Measurements from ENCODE around the gene ARF6. TPM values are rescaled to one million over a fixed set of nuclear protein-coding genes. Genes with fewer than 3 reads are reported as not detected.

Gene ARF6
- total and polyA plus RNA-seq, 9 of the 15 experiments (the other 6 are each of a cell fraction or from before 2014, with no cell fraction given), result 15.3 to 35.2 (median 24.9) TPM

DNA sequence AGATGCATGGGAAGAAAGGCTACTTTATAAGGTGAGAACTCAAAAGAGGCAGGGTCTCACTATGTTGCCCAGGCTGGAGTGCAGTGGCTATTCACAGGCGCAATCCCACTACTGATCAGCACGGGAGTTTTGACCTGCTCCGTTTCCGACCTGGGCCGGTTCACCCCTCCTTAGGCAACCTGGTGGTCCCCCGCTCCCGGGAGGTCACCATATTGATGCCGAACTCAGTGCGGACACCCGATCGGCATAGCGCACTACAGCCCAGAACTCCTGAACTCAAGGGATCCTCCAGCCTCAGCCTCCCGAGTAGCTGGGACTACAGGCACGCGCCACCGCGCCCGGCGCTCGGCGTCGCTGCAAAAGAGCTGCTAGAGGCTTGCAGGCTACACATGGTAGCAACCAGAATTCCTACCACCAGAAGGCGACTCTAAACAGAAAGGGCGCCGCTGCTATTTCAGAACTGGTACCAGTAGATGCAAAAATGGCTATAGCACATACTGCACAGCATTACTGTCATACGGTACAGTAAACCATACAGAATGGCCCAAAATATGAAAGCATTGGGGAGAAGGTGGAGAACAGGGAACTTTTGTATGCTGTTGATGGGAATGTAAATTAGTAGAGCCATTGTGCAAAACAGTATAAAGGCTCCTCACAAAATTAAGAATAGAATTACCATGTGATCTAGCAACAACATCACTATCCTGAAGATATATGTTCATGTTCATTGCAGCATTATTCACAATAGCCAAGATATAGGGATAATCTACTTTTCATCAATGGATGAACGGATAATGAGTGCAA lies 39.1 kb upstream of the ARF6 start (continued):
- TF ChIP-seq ZNF764 (CRISPR knock-in tag; IDR thresholded peaks at IDR 0.05; ENCODE audit: low read depth), result no peak
- no peak for TF ChIP-seq SRSF1 (IDR thresholded peaks at IDR 0.05; ENCODE audit: low read depth, low read length)
- TF ChIP-seq MYNN (IDR thresholded peaks at IDR 0.05), result no peak
- no peak for TF ChIP-seq MYNN (CRISPR knock-in tag; IDR thresholded peaks at IDR 0.05)
- TF ChIP-seq, protein P1, sequence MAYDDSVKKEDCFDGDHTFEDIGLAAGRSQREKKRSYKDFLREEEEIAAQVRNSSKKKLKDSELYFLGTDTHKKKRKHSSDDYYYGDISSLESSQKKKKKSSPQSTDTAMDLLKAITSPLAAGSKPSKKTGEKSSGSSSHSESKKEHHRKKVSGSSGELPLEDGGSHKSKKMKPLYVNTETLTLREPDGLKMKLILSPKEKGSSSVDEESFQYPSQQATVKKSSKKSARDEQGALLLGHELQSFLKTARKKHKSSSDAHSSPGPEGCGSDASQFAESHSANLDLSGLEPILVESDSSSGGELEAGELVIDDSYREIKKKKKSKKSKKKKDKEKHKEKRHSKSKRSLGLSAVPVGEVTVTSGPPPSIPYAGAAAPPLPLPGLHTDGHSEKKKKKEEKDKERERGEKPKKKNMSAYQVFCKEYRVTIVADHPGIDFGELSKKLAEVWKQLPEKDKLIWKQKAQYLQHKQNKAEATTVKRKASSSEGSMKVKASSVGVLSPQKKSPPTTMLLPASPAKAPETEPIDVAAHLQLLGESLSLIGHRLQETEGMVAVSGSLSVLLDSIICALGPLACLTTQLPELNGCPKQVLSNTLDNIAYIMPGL (CRISPR knock-in tag; IDR thresholded peaks at IDR 0.05), result no peak
- TF ChIP-seq TAF7 (tag; IDR thresholded peaks at IDR 0.05), result no peak
- TF ChIP-seq TEAD2 (tag; IDR thresholded peaks at IDR 0.05), result peak; percentile 92
- TF ChIP-seq CHD2 (IDR thresholded peaks at IDR 0.05; ENCODE audit: low read depth, low read length), result no peak
- TF ChIP-seq MEIS2 (IDR thresholded peaks at IDR 0.05; ENCODE audit: partially characterized antibody), result no peak
- no peak for TF ChIP-seq MCM3 (IDR thresholded peaks at IDR 0.05)
- TF ChIP-seq ZNF57 (CRISPR knock-in tag; IDR thresholded peaks at IDR 0.05), result no peak
- TF ChIP-seq, protein P2, sequence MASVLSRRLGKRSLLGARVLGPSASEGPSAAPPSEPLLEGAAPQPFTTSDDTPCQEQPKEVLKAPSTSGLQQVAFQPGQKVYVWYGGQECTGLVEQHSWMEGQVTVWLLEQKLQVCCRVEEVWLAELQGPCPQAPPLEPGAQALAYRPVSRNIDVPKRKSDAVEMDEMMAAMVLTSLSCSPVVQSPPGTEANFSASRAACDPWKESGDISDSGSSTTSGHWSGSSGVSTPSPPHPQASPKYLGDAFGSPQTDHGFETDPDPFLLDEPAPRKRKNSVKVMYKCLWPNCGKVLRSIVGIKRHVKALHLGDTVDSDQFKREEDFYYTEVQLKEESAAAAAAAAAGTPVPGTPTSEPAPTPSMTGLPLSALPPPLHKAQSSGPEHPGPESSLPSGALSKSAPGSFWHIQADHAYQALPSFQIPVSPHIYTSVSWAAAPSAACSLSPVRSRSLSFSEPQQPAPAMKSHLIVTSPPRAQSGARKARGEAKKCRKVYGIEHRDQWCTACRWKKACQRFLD (CRISPR knock-in tag; IDR thresholded peaks at IDR 0.05), result no peak
- TF ChIP-seq, protein P3, sequence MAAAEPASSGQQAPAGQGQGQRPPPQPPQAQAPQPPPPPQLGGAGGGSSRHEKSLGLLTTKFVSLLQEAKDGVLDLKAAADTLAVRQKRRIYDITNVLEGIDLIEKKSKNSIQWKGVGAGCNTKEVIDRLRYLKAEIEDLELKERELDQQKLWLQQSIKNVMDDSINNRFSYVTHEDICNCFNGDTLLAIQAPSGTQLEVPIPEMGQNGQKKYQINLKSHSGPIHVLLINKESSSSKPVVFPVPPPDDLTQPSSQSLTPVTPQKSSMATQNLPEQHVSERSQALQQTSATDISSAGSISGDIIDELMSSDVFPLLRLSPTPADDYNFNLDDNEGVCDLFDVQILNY (CRISPR knock-in tag; IDR thresholded peaks at IDR 0.05), result no peak
- TF ChIP-seq, protein P4, sequence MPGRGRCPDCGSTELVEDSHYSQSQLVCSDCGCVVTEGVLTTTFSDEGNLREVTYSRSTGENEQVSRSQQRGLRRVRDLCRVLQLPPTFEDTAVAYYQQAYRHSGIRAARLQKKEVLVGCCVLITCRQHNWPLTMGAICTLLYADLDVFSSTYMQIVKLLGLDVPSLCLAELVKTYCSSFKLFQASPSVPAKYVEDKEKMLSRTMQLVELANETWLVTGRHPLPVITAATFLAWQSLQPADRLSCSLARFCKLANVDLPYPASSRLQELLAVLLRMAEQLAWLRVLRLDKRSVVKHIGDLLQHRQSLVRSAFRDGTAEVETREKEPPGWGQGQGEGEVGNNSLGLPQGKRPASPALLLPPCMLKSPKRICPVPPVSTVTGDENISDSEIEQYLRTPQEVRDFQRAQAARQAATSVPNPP (IDR thresholded peaks at IDR 0.05; ENCODE audit: borderline replicate concordance, insufficient read depth, insufficient read length), result no peak
- no peak for TF ChIP-seq MEF2D (tag; conservative IDR thresholded peaks at IDR 0.05; ENCODE audit: low read depth)
- no peak for TF ChIP-seq ZNF696 (CRISPR knock-in tag; conservative IDR thresholded peaks at IDR 0.05)
- TF ChIP-seq, protein P5, sequence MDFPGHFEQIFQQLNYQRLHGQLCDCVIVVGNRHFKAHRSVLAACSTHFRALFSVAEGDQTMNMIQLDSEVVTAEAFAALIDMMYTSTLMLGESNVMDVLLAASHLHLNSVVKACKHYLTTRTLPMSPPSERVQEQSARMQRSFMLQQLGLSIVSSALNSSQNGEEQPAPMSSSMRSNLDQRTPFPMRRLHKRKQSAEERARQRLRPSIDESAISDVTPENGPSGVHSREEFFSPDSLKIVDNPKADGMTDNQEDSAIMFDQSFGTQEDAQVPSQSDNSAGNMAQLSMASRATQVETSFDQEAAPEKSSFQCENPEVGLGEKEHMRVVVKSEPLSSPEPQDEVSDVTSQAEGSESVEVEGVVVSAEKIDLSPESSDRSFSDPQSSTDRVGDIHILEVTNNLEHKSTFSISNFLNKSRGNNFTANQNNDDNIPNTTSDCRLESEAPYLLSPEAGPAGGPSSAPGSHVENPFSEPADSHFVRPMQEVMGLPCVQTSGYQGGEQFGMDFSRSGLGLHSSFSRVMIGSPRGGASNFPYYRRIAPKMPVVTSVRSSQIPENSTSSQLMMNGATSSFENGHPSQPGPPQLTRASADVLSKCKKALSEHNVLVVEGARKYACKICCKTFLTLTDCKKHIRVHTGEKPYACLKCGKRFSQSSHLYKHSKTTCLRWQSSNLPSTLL (IDR thresholded peaks at IDR 0.05), result no peak
- no peak for TF ChIP-seq MCM2 (IDR thresholded peaks at IDR 0.05; ENCODE audit: low read depth)
- no peak for TF ChIP-seq ZZZ3 (IDR thresholded peaks at IDR 0.05)
- TF ChIP-seq ZNF445 (CRISPR knock-in tag; IDR thresholded peaks at IDR 0.05; ENCODE audit: low read depth), result no peak
- TF ChIP-seq JUN (IDR thresholded peaks at IDR 0.05; ENCODE audit: borderline replicate concordance, low read depth, low read length), result no peak
- TF ChIP-seq JUN (CRISPR knock-in tag; IDR thresholded peaks at IDR 0.05; ENCODE audit: borderline replicate concordance), result no peak
- no peak for TF ChIP-seq THRAP3 (IDR thresholded peaks at IDR 0.05; ENCODE audit: borderline replicate concordance)

Data from K562 (cell line).